C4-2B (cell line): ENCODE results near the gene RPS6KB2.

ENCODE experiments used
- H3K27ac ChIP-seq: fragments of 450-650 bp; 2 replicates; pipeline ENCODE4 v1.5.1; 2017
- ZFX ChIP-seq: fragments of 450-650 bp; IDR thresholded peaks from 2 replicates; pipeline ENCODE4 v1.6.1; 2017
- TF ChIP-seq, protein P1 (sequence below): fragments of 450-650 bp; conservative IDR thresholded peaks from 2 replicates; pipeline ENCODE4 v1.5.1; 2017; ENCODE audit warnings: mild to moderate bottlenecking

The RPS6KB2 gene

DNA sequence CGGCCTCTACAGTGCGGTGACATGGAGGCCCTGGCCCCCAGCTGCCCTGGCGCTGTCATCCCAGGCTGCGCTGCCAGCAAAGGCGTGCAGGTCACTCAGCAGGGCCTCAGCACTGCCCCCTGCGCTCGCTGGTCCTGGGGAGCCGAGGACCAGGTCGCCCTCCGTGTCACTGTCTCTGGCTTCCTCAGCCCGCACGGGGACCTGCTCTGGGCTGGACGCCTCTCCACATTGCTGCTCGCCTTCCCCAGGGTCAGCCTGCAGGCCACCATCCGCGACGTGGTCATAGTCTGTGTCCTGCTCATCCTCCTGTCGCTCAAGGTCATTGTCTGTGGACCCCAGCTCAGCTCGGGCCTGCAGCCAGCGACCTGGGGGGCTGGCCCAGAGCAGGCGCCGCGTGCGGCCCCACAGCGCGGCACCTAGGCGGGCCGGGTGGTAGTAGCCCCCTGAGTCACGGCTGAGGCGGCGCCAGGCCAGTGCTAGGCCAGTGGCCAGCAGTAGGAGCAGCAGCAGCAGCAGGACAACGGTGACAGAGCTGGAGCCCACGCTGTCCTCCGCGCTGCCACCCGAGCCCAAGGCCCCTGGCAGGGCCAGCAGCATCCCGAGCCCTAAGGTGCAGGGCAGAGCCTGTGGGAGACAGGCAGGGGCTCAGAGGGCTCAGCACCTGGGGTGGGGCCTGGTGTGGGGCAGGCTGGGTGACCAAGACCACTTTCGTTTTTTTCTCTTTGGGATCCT, 7.6 kb downstream of the RPS6KB2 start:
- no peak overlapping the region for H3K27ac ChIP-seq
- no peak for TF ChIP-seq ZFX
- TF ChIP-seq, protein P1, sequence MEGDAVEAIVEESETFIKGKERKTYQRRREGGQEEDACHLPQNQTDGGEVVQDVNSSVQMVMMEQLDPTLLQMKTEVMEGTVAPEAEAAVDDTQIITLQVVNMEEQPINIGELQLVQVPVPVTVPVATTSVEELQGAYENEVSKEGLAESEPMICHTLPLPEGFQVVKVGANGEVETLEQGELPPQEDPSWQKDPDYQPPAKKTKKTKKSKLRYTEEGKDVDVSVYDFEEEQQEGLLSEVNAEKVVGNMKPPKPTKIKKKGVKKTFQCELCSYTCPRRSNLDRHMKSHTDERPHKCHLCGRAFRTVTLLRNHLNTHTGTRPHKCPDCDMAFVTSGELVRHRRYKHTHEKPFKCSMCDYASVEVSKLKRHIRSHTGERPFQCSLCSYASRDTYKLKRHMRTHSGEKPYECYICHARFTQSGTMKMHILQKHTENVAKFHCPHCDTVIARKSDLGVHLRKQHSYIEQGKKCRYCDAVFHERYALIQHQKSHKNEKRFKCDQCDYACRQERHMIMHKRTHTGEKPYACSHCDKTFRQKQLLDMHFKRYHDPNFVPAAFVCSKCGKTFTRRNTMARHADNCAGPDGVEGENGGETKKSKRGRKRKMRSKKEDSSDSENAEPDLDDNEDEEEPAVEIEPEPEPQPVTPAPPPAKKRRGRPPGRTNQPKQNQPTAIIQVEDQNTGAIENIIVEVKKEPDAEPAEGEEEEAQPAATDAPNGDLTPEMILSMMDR, result no peak

DNA sequence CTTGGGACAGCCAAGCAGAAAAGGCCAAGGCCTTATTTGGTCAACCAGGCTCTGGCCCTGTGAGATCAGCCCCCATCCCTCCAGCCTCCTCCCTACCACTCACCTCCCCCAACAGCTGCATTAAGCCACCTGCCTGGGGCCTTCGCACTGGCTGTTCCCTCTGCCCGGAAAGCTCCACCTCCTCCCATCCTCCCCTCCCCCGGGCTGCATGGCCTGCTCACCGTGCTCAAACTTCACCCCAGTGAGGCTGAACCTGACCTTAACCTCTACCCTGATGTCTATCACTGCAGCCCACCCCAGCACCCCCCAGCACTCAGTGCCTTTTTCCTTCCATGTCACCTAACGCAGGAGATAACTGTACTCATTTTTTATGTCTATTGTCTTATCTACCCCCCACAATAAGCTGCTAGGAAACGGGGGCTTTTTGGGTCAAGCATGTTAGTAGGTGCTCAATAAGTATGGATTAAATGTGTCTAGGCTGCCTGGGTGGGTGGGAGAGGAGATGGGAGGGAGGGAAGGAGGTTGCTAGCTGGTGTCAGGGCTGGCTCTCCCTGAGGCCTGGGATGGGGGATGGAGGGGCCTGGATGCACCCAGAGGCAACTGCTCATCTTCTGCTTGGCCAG, 8.3 kb downstream of the RPS6KB2 start:
- no peak overlapping the region for H3K27ac ChIP-seq
- TF ChIP-seq, protein P1, result no peak
- TF ChIP-seq ZFX, result no peak

DNA sequence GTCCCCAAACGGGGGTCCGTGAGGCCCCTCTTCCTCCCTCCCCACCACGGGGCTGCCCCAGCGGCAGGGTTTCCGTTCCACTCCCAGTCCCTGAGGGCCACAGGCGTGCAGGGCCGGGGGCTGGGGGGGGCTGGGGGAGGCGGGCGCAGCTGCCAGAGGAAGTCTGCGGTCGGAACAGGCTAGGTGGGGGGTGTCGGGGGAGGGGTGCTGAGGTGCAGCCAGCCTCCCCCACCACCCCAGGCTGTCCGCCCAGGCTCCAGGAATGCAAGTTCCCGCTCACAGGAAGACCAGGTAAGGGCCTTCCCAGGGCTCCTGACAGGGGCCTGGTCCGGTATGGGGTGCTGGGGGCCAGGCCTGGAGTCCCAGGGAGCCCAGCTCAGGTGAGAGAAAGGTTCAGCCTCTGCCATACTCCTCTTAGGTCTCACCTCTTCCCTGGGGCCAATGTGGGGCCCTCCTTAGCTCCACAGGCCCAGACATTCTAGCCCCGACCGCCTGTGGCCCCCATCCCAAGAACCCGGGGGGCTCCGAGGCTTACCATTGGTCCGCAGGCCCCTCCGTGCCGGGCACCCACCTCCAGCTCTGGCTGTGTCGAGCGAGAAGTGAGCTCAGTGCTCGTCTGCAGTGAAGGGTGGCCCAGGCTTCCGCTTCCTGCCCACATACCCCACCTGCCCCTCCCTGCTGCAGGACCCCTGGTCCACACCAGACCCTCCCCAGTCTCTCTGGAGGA, 9.0 kb downstream of the RPS6KB2 start, which contains the start of gene PTPRCAP:
TSS of gene PTPRCAP (minus strand) at position 601 of the 727 bp plus-strand sequence. CDS start at position 538, 63 bp downstream.
- H3K27ac ChIP-seq, result no peak within 1 kb of the TSS

GRCh38 chr11:67437809-67438157, 9.5 kb downstream of the RPS6KB2 start:
- TF ChIP-seq, protein P1, result no peak
- no peak for TF ChIP-seq ZFX

More for the DNA sequence above, 9.0 kb downstream of the RPS6KB2 start, which contains the start of gene PTPRCAP:
- TF ChIP-seq, protein P1, result no peak
- TF ChIP-seq ZFX, result no peak

DNA sequence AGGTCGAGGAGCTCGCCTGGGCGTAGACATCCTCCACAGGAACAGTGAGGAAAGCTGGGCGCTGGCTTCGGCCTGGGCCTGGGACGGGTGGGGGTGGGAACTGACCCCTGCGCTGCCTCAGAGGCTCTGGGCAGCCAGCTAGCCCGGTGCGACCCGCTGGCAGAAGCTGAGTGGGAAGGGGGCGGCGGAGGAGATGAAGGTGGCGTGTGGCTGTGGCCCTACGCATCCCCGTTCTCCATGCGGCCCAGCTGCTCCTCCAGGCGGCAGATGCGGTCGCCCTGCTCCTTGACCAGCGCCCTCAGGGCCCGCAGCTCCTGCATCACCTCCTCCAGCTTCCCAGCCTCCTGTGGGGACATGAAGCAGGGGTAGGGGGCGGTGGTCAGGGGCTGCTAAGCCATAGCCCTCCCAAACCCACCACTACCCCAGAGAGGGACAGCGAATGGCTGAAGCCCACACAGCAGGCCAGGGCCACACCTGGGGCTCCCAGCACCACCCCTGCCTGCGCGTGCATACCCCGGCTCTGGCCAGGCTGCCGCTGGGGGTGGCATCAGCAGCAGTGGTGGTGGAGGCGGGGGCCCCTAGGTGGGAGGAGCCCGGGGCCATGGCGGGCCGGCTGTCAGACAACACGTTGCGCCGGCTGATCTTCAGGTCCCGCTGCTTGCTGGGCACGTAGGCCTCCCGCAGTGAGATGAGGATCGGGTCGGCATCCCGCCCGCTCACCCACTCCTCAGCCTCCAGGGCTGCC, 10.0 kb downstream of the RPS6KB2 start:
- no peak overlapping the region for H3K27ac ChIP-seq

More at GRCh38 chr11:67437809-67438157, 9.5 kb downstream of the RPS6KB2 start:
- no peak overlapping the region for H3K27ac ChIP-seq

DNA sequence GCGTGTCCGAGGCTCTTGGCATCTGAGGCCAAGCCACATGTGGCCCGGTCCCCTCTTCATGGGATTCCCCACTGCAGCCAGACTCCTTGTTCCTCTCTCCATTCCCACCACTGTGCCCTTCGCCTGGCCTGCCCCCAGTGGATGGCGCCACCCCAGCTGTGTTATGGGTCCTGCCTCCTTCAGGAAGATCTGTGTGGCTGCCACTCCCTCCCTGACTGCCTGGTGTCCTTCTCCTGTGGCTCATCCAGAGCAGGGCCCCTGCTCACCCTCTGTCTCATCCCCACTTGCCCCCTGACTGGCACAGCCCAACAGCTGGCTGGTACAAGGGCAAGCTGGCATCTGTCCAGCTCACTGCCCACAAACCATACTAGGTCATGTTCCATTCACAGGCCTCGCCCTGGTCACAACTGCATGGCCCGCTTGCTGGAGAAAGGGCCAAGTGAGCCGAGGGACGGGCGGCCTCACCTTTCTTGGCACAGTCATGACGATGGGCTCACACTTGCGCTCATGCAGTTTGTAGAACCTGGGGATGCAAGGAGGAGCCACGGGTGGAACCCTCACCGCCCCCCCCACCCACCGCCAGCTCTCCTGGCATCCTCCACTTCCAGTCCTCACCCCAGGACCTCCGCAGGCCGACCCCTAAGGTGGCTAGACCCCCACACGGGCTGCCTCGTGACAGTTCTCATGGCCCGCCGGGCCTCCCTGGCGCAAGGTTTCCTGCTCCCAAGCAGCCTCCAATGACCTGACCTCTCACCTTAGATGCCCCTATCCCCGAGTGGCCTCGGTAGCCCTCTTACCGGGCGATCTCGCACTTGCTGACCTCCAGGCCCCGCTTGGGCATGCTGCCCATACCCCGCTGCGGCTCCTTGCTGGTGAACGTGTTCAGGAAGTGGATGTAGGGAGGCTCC, 11.3 kb downstream of the RPS6KB2 start:
- TF ChIP-seq, protein P1, result no peak
- TF ChIP-seq ZFX, result no peak
- H3K27ac ChIP-seq, result no peak overlapping the region

More for the DNA sequence above, 10.0 kb downstream of the RPS6KB2 start:
- no peak for TF ChIP-seq ZFX
- TF ChIP-seq, protein P1, result no peak
